ENCODE measurements around the gene PALM3. TPM values are rescaled to one million over a fixed set of nuclear protein-coding genes. Genes with fewer than 3 reads are reported as not detected.

Gene PALM3
- total RNA-seq, 1 experiment from 2014 or later = 2.3 TPM

GRCh38 chr19:14066134-14066533, 4.3 kb upstream of the PALM3 start:
- no TSS peak for BruUV-seq (replicated peaks)
- Histone ChIP-seq H3K9me2 (replicated peaks; ENCODE audit: low read length) (no peaks in the 10 kb centered on the region), H3K27me3 (ENCODE audit: low read length) (no peaks in the 10 kb centered on the region), H3K9me3 (ENCODE audit: low read length) (no peaks in the 10 kb centered on the region), H4K20me1 (ENCODE audit: low read length) (no peaks in the 10 kb centered on the region), H3K9ac (ENCODE audit: low read length) (no peak overlapping the region), H3K4me3 (ENCODE audit: low read length) (no peak overlapping the region), H3K79me2 (ENCODE audit: low read length) (no peaks in the 10 kb centered on the region), H3K36me3 (ENCODE audit: low read depth, low read length) (no peaks in the 10 kb centered on the region), H3K4me1 (ENCODE audit: insufficient read depth, low read length) (peaks cover 13% of the 10 kb centered on the region; the same call in 1 of the 2 replicates), H3F3A (ENCODE audit: low read length, unreplicated experiment) (no peaks in the 10 kb centered on the region), H3K4me2 (ENCODE audit: low read length) (no peak overlapping the region), H3K27ac (ENCODE audit: low read length) (no peak overlapping the region), H2AFZ (ENCODE audit: low read length) (no peak overlapping the region)
- POLR2A ChIA-PET (ENCODE audit: unreplicated experiment) = no interaction called here
- DNase-seq (no peak), ATAC-seq (no peak)
- intact Hi-C loops (cut with micrococcal nuclease) = no loop called here
- TF ChIP-seq EZH2phosphoT487 (IDR thresholded peaks at IDR 0.05; ENCODE audit: borderline replicate concordance, low read length) (no peak), EZH2 (IDR thresholded peaks at IDR 0.05; ENCODE audit: low read length, unreplicated experiment) (no peak), CTCF (conservative IDR thresholded peaks at IDR 0.05; ENCODE audit: low read depth, low read length) (no peak)
- CTCF ChIA-PET = no interaction called here

GRCh38 chr19:14063105-14063504, 1.2 kb upstream of the PALM3 start:
- Histone ChIP-seq H3K4me3 (ENCODE audit: low read length) (no peak overlapping the region), H3K4me1 (ENCODE audit: insufficient read depth, low read length) (peaks cover 17% of the 10 kb centered on the region), H3K79me2 (ENCODE audit: low read length) (no peaks in the 10 kb centered on the region), H4K20me1 (ENCODE audit: low read length) (no peaks in the 10 kb centered on the region), H3K27me3 (ENCODE audit: low read length) (no peaks in the 10 kb centered on the region), H3K4me2 (ENCODE audit: low read length) (no peak overlapping the region), H3K36me3 (ENCODE audit: low read depth, low read length) (no peaks in the 10 kb centered on the region), H3F3A (ENCODE audit: low read length, unreplicated experiment) (no peaks in the 10 kb centered on the region), H3K9me3 (ENCODE audit: low read length) (no peaks in the 10 kb centered on the region), H3K9me2 (replicated peaks; ENCODE audit: low read length) (no peaks in the 10 kb centered on the region), H2AFZ (ENCODE audit: low read length) (no peak overlapping the region), H3K9ac (ENCODE audit: low read length) (no peak overlapping the region), H3K27ac (ENCODE audit: low read length) (no peak overlapping the region)
- no TSS peak for BruUV-seq (replicated peaks)
- intact Hi-C loops (cut with micrococcal nuclease) = no loop called here
- CTCF ChIA-PET = no interaction called here
- DNase-seq (no peak), ATAC-seq (no peak)
- TF ChIP-seq CTCF (conservative IDR thresholded peaks at IDR 0.05; ENCODE audit: low read depth, low read length) = no peak
- POLR2A ChIA-PET (ENCODE audit: unreplicated experiment) = no interaction called here

- Histone ChIP-seq H3K27me3 (ENCODE audit: low read length) (no peaks in the 10 kb centered on the region), H3K4me3 (ENCODE audit: low read length) (no peak overlapping the region), H3K4me1 (ENCODE audit: insufficient read depth, low read length) (peaks cover 21% of the 10 kb centered on the region), H3K36me3 (ENCODE audit: low read depth, low read length) (no peaks in the 10 kb centered on the region), H4K20me1 (ENCODE audit: low read length) (no peaks in the 10 kb centered on the region), H3K27ac (ENCODE audit: low read length) (no peak overlapping the region), H3K4me2 (ENCODE audit: low read length) (0 out of 2 replicates have a peak overlapping the region, but pooled peaks have one; percentile 60), H2AFZ (ENCODE audit: low read length) (no peak overlapping the region), H3F3A (ENCODE audit: low read length, unreplicated experiment) (no peaks in the 10 kb centered on the region), H3K9ac (ENCODE audit: low read length) (no peak overlapping the region), H3K79me2 (ENCODE audit: low read length) (no peaks in the 10 kb centered on the region), H3K9me3 (ENCODE audit: low read length) (no peaks in the 10 kb centered on the region), H3K9me2 (replicated peaks; ENCODE audit: low read length) (no peaks in the 10 kb centered on the region)
- no TSS peak for BruUV-seq (replicated peaks)
- DNase-seq (no peak), ATAC-seq (no peak)
- TF ChIP-seq CTCF (conservative IDR thresholded peaks at IDR 0.05; ENCODE audit: low read depth, low read length) (no peak), EZH2 (IDR thresholded peaks at IDR 0.05; ENCODE audit: low read length, unreplicated experiment) (no peak), EZH2phosphoT487 (IDR thresholded peaks at IDR 0.05; ENCODE audit: borderline replicate concordance, low read length) (no peak)
- ChIA-PET POLR2A (ENCODE audit: unreplicated experiment) (no interaction called here), CTCF (no interaction called here)
- intact Hi-C loops (cut with micrococcal nuclease) = no loop called here
Measured at GRCh38 chr19:14062558-14062855, 631 bp upstream of the PALM3 start.

Data from PC-3 (cell line).